IPS-15b (cell line): ENCODE measurements around the gene FRRS1.

Source experiments
- H3K27me3 ChIP-seq: one replicate; pipeline ENCODE4 v1.6.1; 2013; ENCODE audit warnings: low read length; ENCODE audit not compliant: control insufficient read depth, insufficient read depth
- H3K36me3 ChIP-seq: one replicate; pipeline ENCODE4 v1.6.1; 2013; ENCODE audit warnings: low read length; ENCODE audit not compliant: control insufficient read depth, insufficient read depth
- H3K4me1 ChIP-seq: one replicate; pipeline ENCODE4 v1.6.1; 2013; ENCODE audit warnings: mild to moderate bottlenecking, low read length; ENCODE audit not compliant: control insufficient read depth, insufficient read depth
- H3K4me3 ChIP-seq: one replicate; pipeline ENCODE4 v1.5.1; 2013; ENCODE audit warnings: low read depth, low read length
- H3K9ac ChIP-seq: one replicate; pipeline ENCODE4 v1.6.1; 2013; ENCODE audit warnings: low read depth, mild to moderate bottlenecking, low read length
- H3K9me3 ChIP-seq: one replicate; pipeline ENCODE4 v1.6.1; 2013; ENCODE audit warnings: mild to moderate bottlenecking, low read length; ENCODE audit not compliant: control insufficient read depth, insufficient read depth

FRRS1 gene

GRCh38 chr1:99725996-99726395 is 40.4 kb downstream of the FRRS1 start:
- Histone ChIP-seq H3K9ac (no peak overlapping the region), H3K9me3 (no peaks in the 10 kb centered on the region), H3K27me3 (no peaks in the 10 kb centered on the region), H3K36me3 (no peaks in the 10 kb centered on the region), H3K4me3 (no peak overlapping the region), H3K4me1 (peaks cover 9% of the 10 kb centered on the region)

- no peak overlapping the region for H3K9ac ChIP-seq
- no peak overlapping the region for H3K4me3 ChIP-seq
- no peaks in the 10 kb centered on the region for H3K9me3 ChIP-seq
- H3K36me3 ChIP-seq: no peaks in the 10 kb centered on the region
- no peaks in the 10 kb centered on the region for H3K27me3 ChIP-seq
- peaks cover 6% of the 10 kb centered on the region for H3K4me1 ChIP-seq
Measured at GRCh38 chr1:99723251-99723650, 43.2 kb downstream of the FRRS1 start.

DNA sequence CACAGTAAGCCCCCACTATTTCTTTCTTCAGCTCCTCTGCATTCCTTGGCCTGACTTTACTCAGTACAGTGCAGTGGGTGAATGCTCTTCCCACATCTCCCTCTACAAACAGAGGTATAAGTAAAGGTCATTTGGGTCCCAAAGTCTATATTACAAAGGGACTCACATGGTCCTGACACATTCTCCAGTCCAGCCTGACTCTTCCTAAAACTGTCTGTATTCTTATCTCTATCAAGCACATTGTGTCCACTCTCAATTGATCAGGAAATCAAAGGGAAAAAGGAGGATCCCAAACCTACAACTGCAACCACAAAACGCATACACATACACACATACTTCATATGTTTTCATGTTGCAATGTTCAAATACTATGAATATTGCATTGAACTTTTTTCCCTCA is 49.4 kb downstream of the FRRS1 start:
- Histone ChIP-seq H3K9me3 (no peaks in the 10 kb centered on the region), H3K27me3 (no peaks in the 10 kb centered on the region), H3K36me3 (no peaks in the 10 kb centered on the region), H3K4me1 (no peaks in the 10 kb centered on the region), H3K9ac (no peak overlapping the region), H3K4me3 (no peak overlapping the region)

DNA sequence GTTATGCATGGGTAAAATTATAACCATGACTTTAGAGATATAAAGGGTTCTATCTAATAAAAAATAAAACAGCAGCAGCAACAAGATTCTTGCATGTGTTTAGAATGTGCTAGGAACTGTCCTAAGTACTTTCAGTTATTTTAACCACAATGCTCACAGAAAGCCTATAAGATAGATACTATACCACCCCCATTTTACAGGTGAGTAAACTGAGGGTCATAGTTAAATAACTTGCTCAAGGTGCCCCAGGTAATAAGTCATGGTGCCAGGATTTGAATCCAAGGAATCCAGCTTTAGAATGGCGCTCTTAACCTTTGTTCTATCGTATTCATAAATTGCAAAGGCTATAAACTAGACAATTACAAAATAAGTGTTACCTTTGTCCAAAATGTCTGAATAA is 53.4 kb downstream of the FRRS1 start:
- Histone ChIP-seq H3K9ac (no peak overlapping the region), H3K4me3 (no peak overlapping the region), H3K4me1 (no peaks in the 10 kb centered on the region), H3K36me3 (no peaks in the 10 kb centered on the region), H3K27me3 (no peaks in the 10 kb centered on the region), H3K9me3 (no peaks in the 10 kb centered on the region)

DNA sequence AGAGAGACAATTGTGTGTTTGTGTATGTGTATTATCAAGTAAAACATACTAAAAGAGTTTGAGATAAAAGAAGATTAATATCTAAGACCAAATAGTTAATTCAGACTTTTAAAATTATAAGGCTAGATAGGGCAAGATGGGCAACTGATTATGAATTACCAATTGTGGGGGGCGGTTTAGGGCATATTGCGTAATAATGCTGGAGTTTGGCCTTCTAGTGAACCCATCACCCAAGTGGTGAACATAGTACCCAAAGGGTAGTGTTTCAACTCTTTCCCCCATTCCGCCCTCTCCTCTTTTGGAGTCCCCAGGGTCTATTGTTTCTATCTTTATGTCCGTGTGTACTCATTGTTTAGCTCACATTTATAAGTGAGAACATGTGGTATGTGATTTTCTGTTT is 55.4 kb downstream of the FRRS1 start:
- Histone ChIP-seq H3K4me3 (no peak overlapping the region), H3K27me3 (no peaks in the 10 kb centered on the region), H3K4me1 (no peaks in the 10 kb centered on the region), H3K36me3 (no peaks in the 10 kb centered on the region), H3K9me3 (no peaks in the 10 kb centered on the region), H3K9ac (no peak overlapping the region)

DNA sequence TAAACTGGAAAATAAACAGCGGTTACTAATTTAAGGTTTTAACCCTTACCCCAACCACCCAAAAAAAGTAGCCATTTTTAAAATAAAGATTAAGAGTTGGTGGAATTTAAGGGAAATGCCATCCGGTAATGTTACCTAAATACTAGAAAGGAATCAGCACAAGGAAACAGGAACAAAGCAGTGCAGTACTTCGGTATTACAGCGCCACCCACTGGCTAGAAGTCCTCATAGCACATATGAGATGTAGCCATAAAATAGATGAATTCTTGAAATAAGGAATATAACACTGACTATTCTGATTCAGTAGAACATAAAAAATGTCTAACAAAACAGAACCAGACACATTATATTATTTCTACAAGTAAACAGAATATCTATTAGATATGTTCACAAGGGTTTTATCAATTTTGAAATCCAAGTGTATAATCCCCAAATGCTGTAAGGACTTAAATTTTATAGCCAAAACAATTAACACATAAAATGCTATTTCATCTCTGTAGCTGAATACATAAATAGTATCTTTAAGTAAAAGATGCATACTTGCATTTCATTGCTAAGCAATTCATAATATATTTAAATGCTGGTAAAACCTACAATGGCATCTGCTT is 58.8 kb downstream of the FRRS1 start:
- H3K9ac ChIP-seq: no peak overlapping the region
- H3K9me3 ChIP-seq: no peaks in the 10 kb centered on the region
- H3K4me3 ChIP-seq: no peak overlapping the region
- H3K27me3 ChIP-seq: no peaks in the 10 kb centered on the region
- H3K4me1 ChIP-seq: no peaks in the 10 kb centered on the region
- no peaks in the 10 kb centered on the region for H3K36me3 ChIP-seq

GRCh38 chr1:99705385-99705784 is 61.0 kb downstream of the FRRS1 start:
- Histone ChIP-seq H3K36me3 (no peaks in the 10 kb centered on the region), H3K27me3 (no peaks in the 10 kb centered on the region), H3K9ac (no peak overlapping the region), H3K4me1 (no peaks in the 10 kb centered on the region), H3K4me3 (no peak overlapping the region), H3K9me3 (no peaks in the 10 kb centered on the region)

DNA sequence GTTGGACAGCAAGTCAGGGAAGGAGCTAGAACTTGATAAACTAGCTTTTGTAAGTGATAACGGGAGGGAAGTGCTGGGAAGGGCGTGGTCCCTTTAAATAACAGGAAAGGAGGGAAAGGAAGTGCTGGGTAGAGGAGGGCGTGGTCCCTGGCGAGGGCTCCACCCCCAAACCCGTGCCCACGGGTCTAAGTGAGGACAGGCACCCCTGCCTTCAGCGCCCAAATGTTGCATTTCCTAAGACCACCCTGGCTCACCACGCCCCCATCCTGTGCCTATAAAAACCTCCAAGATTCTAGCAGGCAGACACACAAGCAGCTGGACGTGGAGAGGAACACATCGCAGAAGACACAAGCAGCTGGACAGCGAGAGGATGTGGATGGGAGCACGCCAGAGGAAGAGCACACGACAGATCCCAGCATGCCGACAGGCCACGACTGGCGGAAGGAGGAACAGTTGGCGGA is 62.0 kb downstream of the FRRS1 start:
- Histone ChIP-seq H3K4me3 (no peak overlapping the region), H3K36me3 (no peaks in the 10 kb centered on the region), H3K4me1 (no peaks in the 10 kb centered on the region), H3K27me3 (no peaks in the 10 kb centered on the region), H3K9ac (no peak overlapping the region), H3K9me3 (no peaks in the 10 kb centered on the region)

GRCh38 chr1:99702221-99702620 is 64.2 kb downstream of the FRRS1 start:
- Histone ChIP-seq H3K4me1 (no peaks in the 10 kb centered on the region), H3K9ac (no peak overlapping the region), H3K4me3 (no peak overlapping the region), H3K27me3 (no peaks in the 10 kb centered on the region), H3K9me3 (no peaks in the 10 kb centered on the region), H3K36me3 (no peaks in the 10 kb centered on the region)

DNA sequence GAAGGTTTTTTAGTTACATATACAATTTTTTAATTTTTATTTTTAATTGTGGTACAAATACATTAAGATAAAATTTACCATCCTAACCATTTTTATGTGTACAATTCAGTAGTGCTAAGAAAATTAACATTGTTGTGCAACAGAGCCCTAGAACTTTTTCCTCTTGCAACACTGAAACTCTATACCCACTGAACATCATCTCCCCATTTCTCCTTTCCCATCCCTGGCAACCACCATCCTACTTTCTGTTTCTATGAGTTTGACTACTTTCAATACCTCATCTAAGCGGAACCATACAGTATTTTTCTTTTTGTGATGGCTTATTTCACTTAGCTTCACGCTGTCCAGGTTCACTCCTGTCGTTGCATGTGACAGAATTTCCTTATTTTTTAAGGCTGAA is 66.4 kb downstream of the FRRS1 start:
- Histone ChIP-seq H3K9me3 (no peaks in the 10 kb centered on the region), H3K4me3 (no peak overlapping the region), H3K4me1 (no peaks in the 10 kb centered on the region), H3K36me3 (no peaks in the 10 kb centered on the region), H3K27me3 (no peaks in the 10 kb centered on the region), H3K9ac (no peak overlapping the region)

DNA sequence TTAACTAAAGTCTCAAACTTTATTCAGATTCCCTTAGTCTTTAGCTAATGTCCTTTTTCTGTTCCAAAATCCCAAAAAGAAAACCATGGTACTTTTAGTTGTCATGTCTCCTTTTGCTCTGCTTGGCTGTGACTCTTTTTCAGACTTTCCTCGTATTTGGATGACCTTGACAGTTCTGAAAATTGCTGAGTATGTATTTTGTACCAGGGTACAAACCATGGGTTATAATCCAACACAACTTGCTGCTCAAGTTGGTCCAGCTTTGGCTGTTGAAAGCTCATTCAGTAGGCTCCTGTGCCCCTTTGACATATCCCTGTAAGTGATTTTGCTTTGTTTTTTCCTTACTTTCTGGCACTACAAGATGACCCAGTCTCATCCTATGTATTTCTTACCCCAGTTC is 68.9 kb downstream of the FRRS1 start:
- H3K9ac ChIP-seq: no peak overlapping the region

GRCh38 chr1:99696616-99697015 is 69.8 kb downstream of the FRRS1 start:
- Histone ChIP-seq H3K36me3 (no peaks in the 10 kb centered on the region), H3K9ac (no peak overlapping the region), H3K27me3 (no peaks in the 10 kb centered on the region), H3K4me1 (no peaks in the 10 kb centered on the region), H3K4me3 (no peak overlapping the region), H3K9me3 (no peaks in the 10 kb centered on the region)

More for the DNA sequence above, 68.9 kb downstream of the FRRS1 start:
- H3K4me3 ChIP-seq: no peak overlapping the region
- H3K9me3 ChIP-seq: no peaks in the 10 kb centered on the region
- H3K27me3 ChIP-seq: no peaks in the 10 kb centered on the region
- H3K36me3 ChIP-seq: no peaks in the 10 kb centered on the region
- H3K4me1 ChIP-seq: no peaks in the 10 kb centered on the region
